Lung (tissue), 12 donors: Measurements from ENCODE around the gene RBM48. TPM values are rescaled to one million over a fixed set of nuclear protein-coding genes. Genes with fewer than 3 reads are reported as not detected.

Experiments used
- ATAC-seq: fragments of 200-7000 bp; cut with Tn5 transposase; one replicate; pipeline ENCODE4 v1.9.1; 2020; ENCODE audit warnings: moderate number of reproducible peaks; ENCODE audit not compliant: insufficient read depth, low FRiP score
- DNase-seq, 3 donors: peaks; one replicate each; pipeline ENCODE4 v3.0.0-alpha.2; 2013 to 2017
- H3K27ac ChIP-seq, 2 donors: one replicate each; pipeline ENCODE4 v1.5.1; 2013; ENCODE audit warnings: mild to moderate bottlenecking in 2 of 2, moderate library complexity in 2 of 2, control low read depth in 1 of 2, inconsistent platforms in 1 of 2, low read depth in 1 of 2, low read length in 1 of 2
- H3K27me3 ChIP-seq, 3 donors: one replicate each; pipeline ENCODE4 v1.5.1; 2013; ENCODE audit warnings: low read length in 2 of 3; ENCODE audit not compliant: control insufficient read depth in 3 of 3, insufficient read depth in 3 of 3
- H3K36me3 ChIP-seq, 4 donors: one replicate each; pipeline ENCODE4 v1.5.1; 2013; ENCODE audit warnings: low read length in 4 of 4, mild to moderate bottlenecking in 1 of 4, moderate library complexity in 1 of 4; ENCODE audit not compliant: control insufficient read depth in 4 of 4, insufficient read depth in 4 of 4
- H3K4me1 ChIP-seq, 5 donors: one replicate each; pipeline ENCODE4 v1.5.1; 2013; ENCODE audit warnings: low read length in 5 of 5, mild to moderate bottlenecking in 2 of 5, moderate library complexity in 1 of 5; ENCODE audit not compliant: control insufficient read depth in 5 of 5, insufficient read depth in 5 of 5
- H3K4me3 ChIP-seq: one replicate; pipeline ENCODE4 v1.5.1; 2013; ENCODE audit warnings: mild to moderate bottlenecking, control low read depth, moderate library complexity
- H3K9ac ChIP-seq, 2 donors: one replicate each; pipeline ENCODE4 v1.5.1; 2013; ENCODE audit warnings: low read length in 2 of 2, control low read depth in 1 of 2; ENCODE audit not compliant: insufficient read depth in 1 of 2
- H3K9me3 ChIP-seq, 4 donors: one replicate each; pipeline ENCODE4 v1.5.1; 2013; ENCODE audit warnings: low read length in 3 of 4, mild to moderate bottlenecking in 1 of 4, moderate library complexity in 1 of 4; ENCODE audit not compliant: control insufficient read depth in 4 of 4, insufficient read depth in 3 of 4
- CTCF ChIP-seq: IDR thresholded peaks from 2 replicates; pipeline ENCODE4 v1.5.1; 2012; ENCODE audit warnings: mild to moderate bottlenecking; ENCODE audit errors: control extremely low read depth, extremely low read depth
- WGBS, 2 donors: extraction: QIAGEN DNeasy Blood & Tissue Kit; methylation state at CpG; one replicate each; pipeline ENCODE4 v1.1.7; 2013; 5-methylcytosine and 5-hydroxymethylcytosine counted together
- polyA plus RNA-seq, 2 donors: library from polyadenylated mRNA; stranded (reverse); fragments of 200-250 nt; gene quantifications; one replicate each; pipeline ENCODE4 v1.2.1, GENCODE V29; 2013
- total RNA-seq, 2 donors: library from RNA; depleted of rRNA in 1 of 2; stranded (reverse); fragments of >200 nt in 1 of 2; gene quantifications; one replicate each; pipeline ENCODE4 v1.2.1, GENCODE V29; 2014 to 2021
- donor health status: control.
- donor health status: control.
- donor health status: Bipolar disorder and iron deficiency.
- donor health status: healthy.
- donor health status: DM: yes; HTN: yes; CAD: no.

RBM48 gene
- total and polyA plus RNA-seq, 4 donors, result 6.2 to 19.5 (median 8.2) TPM

- Histone ChIP-seq H3K27ac (no peak overlapping the region), H3K9ac (no peak overlapping the region), H3K4me3 (no peak overlapping the region), H3K36me3 (no peaks in the 10 kb centered on the region), H3K27me3 (no peaks in the 10 kb centered on the region), H3K4me1 (peaks cover 0 to 2% (median 0%) of the 10 kb centered on the region in 5 donors), H3K9me3 (no peaks in the 10 kb centered on the region)
- 91 to 93% methylated on average over 17 of the region's 17 CpGs for WGBS, 2 donors
- no peak for DNase-seq
- no peak for ATAC-seq
- TF ChIP-seq CTCF, result no peak
These were observed 18.4 kb downstream of the RBM48 start for GRCh38 chr7:92546856-92547497.

- H3K36me3 ChIP-seq, result no peaks in the 10 kb centered on the region
- no peaks in the 10 kb centered on the region for H3K27me3 ChIP-seq
- no peak overlapping the region for H3K27ac ChIP-seq
- DNase-seq (no peak), ATAC-seq (no peak)
- 92 to 93% methylated on average over 6 of the region's 6 CpGs for WGBS, 2 donors
- H3K4me1 ChIP-seq, result peaks cover 0 to 2% (median 0%) of the 10 kb centered on the region in 5 donors
- H3K9ac ChIP-seq, result no peak overlapping the region
- H3K4me3 ChIP-seq, result no peak overlapping the region
- no peaks in the 10 kb centered on the region for H3K9me3 ChIP-seq
- TF ChIP-seq CTCF, result no peak
These were observed 19.0 kb downstream of the RBM48 start for GRCh38 chr7:92547579-92547978.

GRCh38 chr7:92550194-92550593 lies 21.6 kb downstream of the RBM48 start:
- ATAC-seq (no peak), DNase-seq (peak in 2 of 3 donors; percentile 11 to 12)
- Histone ChIP-seq H3K27ac (no peak overlapping the region), H3K9ac (no peak overlapping the region), H3K4me1 (peaks cover 0 to 2% (median 0%) of the 10 kb centered on the region in 5 donors), H3K36me3 (no peaks in the 10 kb centered on the region), H3K9me3 (no peaks in the 10 kb centered on the region), H3K27me3 (no peaks in the 10 kb centered on the region), H3K4me3 (no peak overlapping the region)
- no peak for TF ChIP-seq CTCF
- WGBS, 2 donors, result 54 to 72% methylated on average over 4 of the region's 4 CpGs

- Histone ChIP-seq H3K9me3 (no peaks in the 10 kb centered on the region), H3K36me3 (peaks cover 0 to 12% (median 6%) of the 10 kb centered on the region in 4 donors), H3K4me3 (no peak overlapping the region), H3K27ac (no peak overlapping the region), H3K27me3 (no peaks in the 10 kb centered on the region), H3K4me1 (no peaks in the 10 kb centered on the region), H3K9ac (no peak overlapping the region)
- 94 to 98% methylated on average over 2 of the region's 2 CpGs for WGBS, 2 donors
- no peak for TF ChIP-seq CTCF
- ATAC-seq (no peak), DNase-seq (no peak)
These were observed 28.7 kb downstream of the RBM48 start for GRCh38 chr7:92557249-92557648.
